HepG2 (cell line): Measurements from ENCODE around the gene CRYAA. TPM values are rescaled to one million over a fixed set of nuclear protein-coding genes. Genes with fewer than 3 reads are reported as not detected.

Source experiments
- MIER2 ChIP-seq: IDR thresholded peaks from 2 replicates; pipeline ENCODE4 v1.6.1; 2016; ENCODE audit warnings: missing biosample characterization, missing genetic modification reagents
- MLX ChIP-seq: IDR thresholded peaks from 2 replicates; pipeline ENCODE4 v1.6.1; 2016
- NONO ChIP-seq, 2 experiments: fragments of 450-650 bp in 1 of 2; sonication (generic) in 1 of 2; formaldehyde crosslinking in 1 of 2; IDR thresholded peaks in 1 of 2; conservative IDR thresholded peaks in 1 of 2; 2 replicates each; pipeline versions ENCODE4 v1.6.1 to v1.8.0; 2017 to 2022; ENCODE audit warnings: mild to moderate bottlenecking in 1 of 2, missing genetic modification reagents in 1 of 2, moderate library complexity in 1 of 2
- PHF5A ChIP-seq: IDR thresholded peaks from one replicate; pipeline ENCODE4 v1.6.1; 2018; ENCODE audit warnings: low read depth, missing genetic modification reagents; ENCODE audit not compliant: unreplicated experiment
- SIN3A ChIP-seq: IDR thresholded peaks from 2 replicates; pipeline ENCODE4 v1.6.1; 2011; ENCODE audit warnings: low read depth, mild to moderate bottlenecking, control low read depth, low read length, borderline replicate concordance
- SRY ChIP-seq: sonication (generic); formaldehyde crosslinking; IDR thresholded peaks from 2 replicates; pipeline ENCODE4 v1.8.0; 2022; ENCODE audit warnings: mild to moderate bottlenecking, missing genetic modification reagents
- ZNF18 ChIP-seq: sonication (generic); formaldehyde crosslinking; IDR thresholded peaks from 2 replicates; pipeline ENCODE4 v1.8.0; 2022; ENCODE audit warnings: mild to moderate bottlenecking, missing genetic modification reagents; ENCODE audit not compliant: insufficient replicate concordance
- ZNF296 ChIP-seq: sonication (generic); formaldehyde crosslinking; conservative IDR thresholded peaks from 2 replicates; pipeline ENCODE4 v1.5.0; 2020; ENCODE audit warnings: mild to moderate bottlenecking, missing genetic modification reagents
- ZNF432 ChIP-seq: sonication (generic); formaldehyde crosslinking; IDR thresholded peaks from 2 replicates; pipeline ENCODE4 v1.5.0; 2020; ENCODE audit warnings: missing genetic modification reagents, mild to moderate bottlenecking, borderline replicate concordance
- ZNF441 ChIP-seq: sonication (generic); formaldehyde crosslinking; IDR thresholded peaks from 2 replicates; pipeline ENCODE4 v1.7.0; 2021; ENCODE audit warnings: missing genetic modification reagents, borderline replicate concordance
- ZNF512 ChIP-seq: sonication (generic); formaldehyde crosslinking; IDR thresholded peaks from 2 replicates; pipeline ENCODE4 v1.4.0; 2020; ENCODE audit warnings: mild to moderate bottlenecking, missing genetic modification reagents
- ZNF609 ChIP-seq: sonication (generic); formaldehyde crosslinking; IDR thresholded peaks from 2 replicates; pipeline ENCODE4 v1.4.0; 2020; ENCODE audit warnings: mild to moderate bottlenecking, missing genetic modification reagents, borderline replicate concordance
- ZNF772 ChIP-seq: sonication (generic); formaldehyde crosslinking; IDR thresholded peaks from 2 replicates; pipeline ENCODE4 v1.5.0; 2020; ENCODE audit warnings: mild to moderate bottlenecking, missing genetic modification reagents
- polyA plus RNA-seq, 8 experiments: library from polyadenylated mRNA; depleted of rRNA in 3 of 8; stranded (reverse) in 7 of 8; unstranded in 1 of 8; fragments of >200 nt; fragmentation: Illumina TruSeq in 4 of 8; extraction: Trizol in 4 of 8; gene quantifications; 2 replicates each; pipeline versions ENCODE4 v1.2.1 to v1.2.3, GENCODE V29; 2011 to 2016; ENCODE audit warnings: low read depth in 4 of 8, missing spikeins in 1 of 8, mixed read lengths in 1 of 8; ENCODE audit not compliant: insufficient read depth in 1 of 8
- total RNA-seq, 5 experiments: library from RNA; depleted of rRNA; stranded (reverse); fragments of >200 nt; fragmentation: Illumina TruSeq; extraction: Trizol; gene quantifications; 2 replicates each; pipeline ENCODE4 v1.2.3, GENCODE V29; 2016; ENCODE audit warnings: low read depth in 1 of 5

CRYAA gene
- total and polyA plus RNA-seq, 2 of the 13 experiments (the other 11 are each of a cell fraction or from before 2014, with no cell fraction given): 5.6 to 8.6 TPM

- TF ChIP-seq ZNF296 (peak; percentile 96), SRY (CRISPR knock-in tag) (peak; percentile 79; the same call in 1 of the 2 replicates), ZNF432 (0 out of 2 replicates have a peak, but pooled peaks have one; percentile 45), PHF5A (CRISPR knock-in tag) (peak; percentile 34), ZNF772 (CRISPR knock-in tag) (0 out of 2 replicates have a peak, but pooled peaks have one; percentile 51), MLX (CRISPR knock-in tag) (0 out of 2 replicates have a peak, but pooled peaks have one; percentile 52), SIN3A (peak; percentile 38; the same call in 1 of the 2 replicates), ZNF512 (0 out of 2 replicates have a peak, but pooled peaks have one; percentile 17), ZNF18 (CRISPR knock-in tag) (no peak), ZNF441 (peak; percentile 51; the same call in 1 of the 2 replicates), NONO (IDR thresholded peaks at IDR 0.05) (no peak), NONO (CRISPR knock-in tag; conservative IDR thresholded peaks at IDR 0.05) (peak; percentile 86), MIER2 (CRISPR knock-in tag) (peak; percentile 68; the same call in 1 of the 2 replicates), ZNF609 (peak; percentile 67; the same call in 1 of the 2 replicates)
Measured at GRCh38 chr21:43211072-43211759, 42.4 kb downstream of the CRYAA start (continued).
